Neural progenitor cell (in vitro differentiated cells): ENCODE data around the gene UQCR11. TPM values are rescaled to one million over a fixed set of nuclear protein-coding genes. Genes with fewer than 3 reads are reported as not detected.

Experiments used
- DNase-seq: peaks from one replicate; pipeline ENCODE4 v3.0.0-alpha.2; 2016; ENCODE audit warnings: low spot score
- H2AFZ ChIP-seq: fragments of 200-600 bp; sonication (generic); replicated peaks from 2 replicates; pipeline ENCODE4 v1.6.1; 2016; ENCODE audit warnings: antibody characterized with exemption
- H3F3A ChIP-seq: fragments of 200-600 bp; sonication (generic); 2 replicates; pipeline ENCODE4 v1.6.1; 2016; ENCODE audit warnings: antibody characterized with exemption, low read depth
- H3K27ac ChIP-seq: fragments of 200-600 bp; sonication (generic); 2 replicates; pipeline ENCODE4 v1.5.1; 2016; ENCODE audit warnings: mild to moderate bottlenecking
- H3K27me3 ChIP-seq: fragments of 200-600 bp; sonication (generic); 2 replicates; pipeline ENCODE4 v1.6.1; 2016; ENCODE audit warnings: mild to moderate bottlenecking, moderate library complexity
- H3K36me3 ChIP-seq: fragments of 200-600 bp; sonication (generic); 2 replicates; pipeline ENCODE4 v1.5.1; 2016
- H3K4me1 ChIP-seq: fragments of 200-600 bp; sonication (generic); 2 replicates; pipeline ENCODE4 v1.6.1; 2016; ENCODE audit warnings: mixed run types
- H3K4me2 ChIP-seq: fragments of 200-600 bp; sonication (generic); 2 replicates; pipeline ENCODE4 v1.6.1; 2016
- H3K4me3 ChIP-seq: fragments of 200-600 bp; sonication (generic); 2 replicates; pipeline ENCODE4 v1.5.1; 2016
- H3K79me2 ChIP-seq: fragments of 200-600 bp; sonication (generic); 2 replicates; pipeline ENCODE4 v1.6.1; 2016; ENCODE audit warnings: low read depth
- H3K9ac ChIP-seq: fragments of 200-600 bp; sonication (generic); 2 replicates; pipeline ENCODE4 v1.6.1; 2016
- H3K9me3 ChIP-seq: fragments of 200-600 bp; sonication (generic); 2 replicates; pipeline ENCODE4 v1.5.1; 2016; ENCODE audit warnings: low read depth
- H4K20me1 ChIP-seq: fragments of 200-600 bp; sonication (generic); 2 replicates; pipeline ENCODE4 v1.6.1; 2016; ENCODE audit warnings: low read depth
- H3K27ac Mint-ChIP-seq: 3 replicates; pipeline ENCODE4 v1.8.0; 2021; ENCODE audit warnings: mixed read lengths
- H3K27me3 Mint-ChIP-seq: 2 replicates; pipeline ENCODE4 v1.8.0; 2022; ENCODE audit warnings: low read depth, mild to moderate bottlenecking, inconsistent platforms, moderate library complexity, mixed read lengths; ENCODE audit not compliant: insufficient read depth
- H3K36me3 Mint-ChIP-seq: 3 replicates; pipeline ENCODE4 v1.8.0; 2021; ENCODE audit warnings: mixed read lengths
- H3K4me1 Mint-ChIP-seq: 3 replicates; pipeline ENCODE4 v1.8.0; 2021; ENCODE audit warnings: mixed read lengths
- H3K4me3 Mint-ChIP-seq: 3 replicates; pipeline ENCODE4 v1.8.0; 2021; ENCODE audit warnings: mild to moderate bottlenecking, moderate library complexity, mixed read lengths
- H3K9me3 Mint-ChIP-seq: 3 replicates; pipeline ENCODE4 v1.8.0; 2020; ENCODE audit warnings: mixed read lengths
- CTCF ChIP-seq: fragments of 200-600 bp; sonication (generic); IDR thresholded peaks from 2 replicates; pipeline ENCODE4 v1.5.1; 2017; ENCODE audit warnings: antibody characterized with exemption, mild to moderate bottlenecking
- EZH2 ChIP-seq: fragments of 200-600 bp; sonication (generic); IDR thresholded peaks from 2 replicates; pipeline ENCODE4 v1.6.1; 2017; ENCODE audit warnings: antibody characterized with exemption, mild to moderate bottlenecking, moderate library complexity
- EZH2phosphoT487 ChIP-seq: fragments of 200-600 bp; sonication (generic); IDR thresholded peaks from 2 replicates; pipeline ENCODE4 v1.6.1; 2017; ENCODE audit warnings: antibody characterized with exemption
- total RNA-seq: library from RNA; depleted of rRNA; stranded (reverse); fragments of >200 nt; gene quantifications from 2 replicates; pipeline ENCODE4 v1.2.3, GENCODE V29; 2015; ENCODE audit warnings: low replicate concordance

The UQCR11 gene
- total RNA-seq, 1 donor from 2014 or later = 37.4 TPM

GRCh38 chr19:1626417-1627010 lies 21.3 kb upstream of the UQCR11 start:
- Histone ChIP-seq H3K79me2 (peaks cover 49% of the 10 kb centered on the region), H3K9me3 (no peaks in the 10 kb centered on the region), H2AFZ (no peak overlapping the region), H3K4me1 (no peaks in the 10 kb centered on the region), H3K36me3 (no peaks in the 10 kb centered on the region), H3K4me2 (no peak overlapping the region), H4K20me1 (peaks cover 73% of the 10 kb centered on the region), H3K27me3 (no peaks in the 10 kb centered on the region), H3K9ac (no peak overlapping the region), H3K4me3 (no peak overlapping the region), H3K27ac (no peak overlapping the region), H3F3A (peaks cover 3% of the 10 kb centered on the region)
- Mint-ChIP-seq H3K36me3 (peaks cover 15% of the 10 kb centered on the region), H3K9me3 (no peaks in the 10 kb centered on the region), H3K27me3 (peaks cover 3% of the 10 kb centered on the region), H3K4me3 (no peak overlapping the region), H3K4me1 (peaks cover 12% of the 10 kb centered on the region), H3K27ac (no peak overlapping the region)
- DNase-seq = no peak
- no peak for TF ChIP-seq EZH2phosphoT487

GRCh38 chr19:1624458-1624857 lies 19.2 kb upstream of the UQCR11 start:
- Histone ChIP-seq H4K20me1 (peaks cover 69% of the 10 kb centered on the region), H3K27me3 (no peaks in the 10 kb centered on the region), H3K9me3 (no peaks in the 10 kb centered on the region), H3K36me3 (no peaks in the 10 kb centered on the region), H3F3A (peaks cover 8% of the 10 kb centered on the region), H3K27ac (peak overlapping the region; percentile 53), H2AFZ (no peak overlapping the region), H3K4me3 (no peak overlapping the region), H3K4me2 (no peak overlapping the region), H3K4me1 (no peaks in the 10 kb centered on the region), H3K9ac (no peak overlapping the region), H3K79me2 (peaks cover 29% of the 10 kb centered on the region)
- Mint-ChIP-seq H3K27me3 (peaks cover 5% of the 10 kb centered on the region), H3K4me1 (peaks cover 12% of the 10 kb centered on the region), H3K27ac (peak overlapping the region; percentile 29), H3K9me3 (no peaks in the 10 kb centered on the region), H3K4me3 (peak overlapping the region; percentile 30), H3K36me3 (peaks cover 17% of the 10 kb centered on the region)
- peak; percentile 81 for DNase-seq
- TF ChIP-seq EZH2 (no peak), EZH2phosphoT487 (no peak), CTCF (peak; percentile 75)

- Histone ChIP-seq H3K27ac (no peak overlapping the region), H3K4me2 (no peak overlapping the region), H3K9ac (no peak overlapping the region), H3K27me3 (no peaks in the 10 kb centered on the region), H3K4me3 (no peak overlapping the region), H2AFZ (no peak overlapping the region), H3F3A (peaks cover 7% of the 10 kb centered on the region), H3K36me3 (no peaks in the 10 kb centered on the region), H3K9me3 (no peaks in the 10 kb centered on the region), H4K20me1 (peaks cover 83% of the 10 kb centered on the region), H3K4me1 (no peaks in the 10 kb centered on the region), H3K79me2 (peaks cover 25% of the 10 kb centered on the region)
- Mint-ChIP-seq H3K27ac (peak overlapping the region; percentile 82), H3K4me3 (peak overlapping the region; percentile 44), H3K36me3 (peaks cover 25% of the 10 kb centered on the region), H3K4me1 (peaks cover 12% of the 10 kb centered on the region), H3K9me3 (no peaks in the 10 kb centered on the region), H3K27me3 (peaks cover 7% of the 10 kb centered on the region)
- DNase-seq = no peak
- TF ChIP-seq CTCF (no peak), EZH2 (no peak), EZH2phosphoT487 (no peak)
These were observed 17.3 kb upstream of the UQCR11 start for GRCh38 chr19:1622541-1622940.

GRCh38 chr19:1622007-1622406 lies 16.7 kb upstream of the UQCR11 start:
- TF ChIP-seq EZH2phosphoT487 = no peak
- TF ChIP-seq EZH2 = no peak
- TF ChIP-seq CTCF = no peak
- no peak overlapping the region for H2AFZ ChIP-seq
- H3K36me3 Mint-ChIP-seq = peaks cover 27% of the 10 kb centered on the region
- H3K36me3 ChIP-seq = no peaks in the 10 kb centered on the region
- H4K20me1 ChIP-seq = peaks cover 88% of the 10 kb centered on the region
- peaks cover 12% of the 10 kb centered on the region for H3K4me1 Mint-ChIP-seq
- H3K9me3 Mint-ChIP-seq = no peaks in the 10 kb centered on the region
- no peak overlapping the region for H3K27ac Mint-ChIP-seq
- peaks cover 30% of the 10 kb centered on the region for H3K79me2 ChIP-seq
- peaks cover 7% of the 10 kb centered on the region for H3K27me3 Mint-ChIP-seq
- H3K9ac ChIP-seq = no peak overlapping the region
- peaks cover 11% of the 10 kb centered on the region for H3F3A ChIP-seq
- no peaks in the 10 kb centered on the region for H3K9me3 ChIP-seq
- no peak overlapping the region for H3K4me3 Mint-ChIP-seq
- H3K4me2 ChIP-seq = no peak overlapping the region
- H3K27me3 ChIP-seq = no peaks in the 10 kb centered on the region
- no peak overlapping the region for H3K27ac ChIP-seq
- no peak overlapping the region for H3K4me3 ChIP-seq
- DNase-seq = no peak
- H3K4me1 ChIP-seq = no peaks in the 10 kb centered on the region
